Ovary (tissue), 9 donors: ENCODE measurements around the gene LRPPRC. TPM values are rescaled to one million over a fixed set of nuclear protein-coding genes. Genes with fewer than 3 reads are reported as not detected.

Experiments
- DNase-seq, 5 donors: peaks; one replicate each; pipeline ENCODE4 v3.0.0-alpha.2; 2019 to 2020
- H3K27ac ChIP-seq, 2 donors: fragments of 200-600 bp; one replicate each; pipeline versions ENCODE4 v1.5.1 to v1.8.0; 2019 to 2022
- H3K27me3 ChIP-seq: fragments of 200-600 bp; one replicate; pipeline ENCODE4 v1.8.0; 2022
- H3K36me3 ChIP-seq: fragments of 200-600 bp; sonication (generic); one replicate; pipeline ENCODE4 v1.5.1; 2019
- H3K4me1 ChIP-seq: one replicate; pipeline ENCODE4 v1.8.1; 2013; ENCODE audit warnings: mild to moderate bottlenecking, moderate library complexity; ENCODE audit not compliant: insufficient read depth
- H3K4me3 ChIP-seq: fragments of 200-600 bp; sonication (generic); one replicate; pipeline ENCODE4 v1.5.1; 2017
- H3K9me3 ChIP-seq, 2 donors: fragments of 200-600 bp in 1 of 2; sonication (generic) in 1 of 2; one replicate each; pipeline versions ENCODE4 v1.5.1 to v1.8.1; 2013 to 2019; ENCODE audit warnings: mild to moderate bottlenecking in 1 of 2, moderate library complexity in 1 of 2
- EP300 ChIP-seq: sonication (generic); formaldehyde crosslinking; IDR thresholded peaks from one replicate; pipeline ENCODE4 v1.6.1; 2017; ENCODE audit warnings: antibody characterized with exemption
- POLR2A ChIP-seq: fragments of 450-650 bp; IDR thresholded peaks from one replicate; pipeline ENCODE4 v1.6.1; 2017; ENCODE audit warnings: antibody characterized with exemption, mild to moderate bottlenecking, moderate library complexity
- WGBS, 3 donors: extraction: QIAGEN DNeasy Blood & Tissue Kit in 1 of 3; methylation state at CpG; one replicate each; pipeline versions ENCODE4 v1.1.5 to v1.1.7; 2013 to 2017; 5-methylcytosine and 5-hydroxymethylcytosine counted together
- intact Hi-C, 4 donors: fragments of 100-400 bp; cut with DNase I; formaldehyde crosslinking; loops; one replicate each; pipeline versions ENCODE4 v1.11.0 to v1.15.1; 2022 to 2023
- polyA plus RNA-seq, 2 donors: library from polyadenylated mRNA; stranded (reverse); fragments of 200-250 nt in 1 of 2; fragments of 350-450 nt in 1 of 2; fragmentation: Illumina TruSeq in 1 of 2; extraction: RNeasy Lipid Tissue Mini Kit (QIAGEN cat#74804) in 1 of 2; gene quantifications; one replicate each; pipeline ENCODE4 v1.2.3, GENCODE V29; 2013 to 2014
- total RNA-seq, 7 donors: library from RNA; depleted of rRNA in 2 of 7; stranded (reverse); fragments of >200 nt in 2 of 7; fragmentation: NEBNext Ultra II Directional in 3 of 7; extraction: Animal tissue kit (Norgen Biotek cat#: 25700) in 3 of 7; gene quantifications; one replicate each; pipeline versions ENCODE4 v1.1.0 to v1.2.4, GENCODE V29; 2016 to 2023
- TF ChIP-seq, protein P1 (sequence below), 3 donors: fragments of 450-650 bp in 2 of 3; fragments of 200-600 bp in 1 of 3; IDR thresholded peaks; one replicate each; pipeline versions ENCODE4 v1.5.1 to v1.8.0; 2016 to 2022; ENCODE audit warnings: antibody characterized with exemption in 3 of 3, mild to moderate bottlenecking in 1 of 3
- donor health status: DM: no; HTN: no; CAD: no; lungs with moderate emphysema.
- donor health status: DM: no; HTN: no; CAD: no.
- donor health status: Bipolar disorder and iron deficiency.
- donor health status: DM: yes; HTN: yes; CAD: no.
- donor health status: DM: no; HTN: no; CAD: no.
- donor health status: DM: yes; HTN: yes; CAD: no.

The LRPPRC gene
- total and polyA plus RNA-seq, 9 donors, result 27.6 to 74.9 (median 66.9) TPM

DNA sequence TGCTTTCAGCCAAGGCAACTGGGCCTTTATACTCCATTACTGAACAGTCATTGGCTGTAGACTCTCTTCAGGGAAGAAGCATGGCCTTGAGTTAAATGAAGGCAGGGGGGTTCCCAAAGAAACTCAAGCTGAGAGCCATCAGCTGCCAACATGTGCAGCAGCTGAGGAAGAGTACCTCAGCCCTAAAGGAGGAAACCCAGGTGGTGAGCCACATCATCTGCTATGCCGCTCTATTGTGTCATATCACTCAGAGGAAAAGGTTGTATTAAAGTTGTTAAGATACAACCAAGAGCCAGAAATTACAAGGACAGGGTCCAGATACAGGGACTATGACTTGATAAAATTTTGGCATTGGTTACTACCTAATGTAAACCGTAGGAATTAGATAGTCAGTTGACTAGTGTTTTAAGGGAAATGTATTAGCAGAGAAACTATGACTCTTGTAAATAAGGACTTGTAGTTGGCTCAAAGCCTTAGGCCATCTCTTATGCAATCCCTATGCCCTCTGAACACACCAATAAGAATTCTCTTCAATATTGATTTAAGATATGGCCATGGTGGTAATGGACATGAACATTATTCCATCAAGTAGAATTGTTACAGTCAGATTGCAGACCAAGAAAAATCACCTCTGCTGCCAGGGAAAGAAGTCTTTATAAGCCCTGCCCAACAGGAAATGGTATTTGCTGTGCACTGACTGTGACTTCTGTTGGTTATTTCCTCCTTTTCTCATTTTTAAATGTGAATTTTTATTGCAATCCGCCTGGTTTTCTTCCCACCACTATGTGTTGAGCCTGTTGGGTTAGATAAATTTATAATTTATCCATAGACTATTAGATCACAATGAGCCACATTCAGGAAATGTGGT is 9.2 kb upstream of the LRPPRC start:
- H3K4me3 ChIP-seq, result no peak overlapping the region
- DNase-seq, result no peak
- intact Hi-C loops, result no loop called here
- H3K4me1 ChIP-seq, result no peaks in the 10 kb centered on the region
- no peaks in the 10 kb centered on the region for H3K9me3 ChIP-seq
- WGBS, 3 donors, result 45 to 68% (median 47%) methylated on average over 3 of the region's 3 CpGs
- no peaks in the 10 kb centered on the region for H3K27me3 ChIP-seq
- TF ChIP-seq, protein P1, sequence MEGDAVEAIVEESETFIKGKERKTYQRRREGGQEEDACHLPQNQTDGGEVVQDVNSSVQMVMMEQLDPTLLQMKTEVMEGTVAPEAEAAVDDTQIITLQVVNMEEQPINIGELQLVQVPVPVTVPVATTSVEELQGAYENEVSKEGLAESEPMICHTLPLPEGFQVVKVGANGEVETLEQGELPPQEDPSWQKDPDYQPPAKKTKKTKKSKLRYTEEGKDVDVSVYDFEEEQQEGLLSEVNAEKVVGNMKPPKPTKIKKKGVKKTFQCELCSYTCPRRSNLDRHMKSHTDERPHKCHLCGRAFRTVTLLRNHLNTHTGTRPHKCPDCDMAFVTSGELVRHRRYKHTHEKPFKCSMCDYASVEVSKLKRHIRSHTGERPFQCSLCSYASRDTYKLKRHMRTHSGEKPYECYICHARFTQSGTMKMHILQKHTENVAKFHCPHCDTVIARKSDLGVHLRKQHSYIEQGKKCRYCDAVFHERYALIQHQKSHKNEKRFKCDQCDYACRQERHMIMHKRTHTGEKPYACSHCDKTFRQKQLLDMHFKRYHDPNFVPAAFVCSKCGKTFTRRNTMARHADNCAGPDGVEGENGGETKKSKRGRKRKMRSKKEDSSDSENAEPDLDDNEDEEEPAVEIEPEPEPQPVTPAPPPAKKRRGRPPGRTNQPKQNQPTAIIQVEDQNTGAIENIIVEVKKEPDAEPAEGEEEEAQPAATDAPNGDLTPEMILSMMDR (IDR thresholded peaks at IDR 0.05), result no peak
- no peak for TF ChIP-seq EP300
- no peaks in the 10 kb centered on the region for H3K36me3 ChIP-seq
- no peak overlapping the region for H3K27ac ChIP-seq

DNA sequence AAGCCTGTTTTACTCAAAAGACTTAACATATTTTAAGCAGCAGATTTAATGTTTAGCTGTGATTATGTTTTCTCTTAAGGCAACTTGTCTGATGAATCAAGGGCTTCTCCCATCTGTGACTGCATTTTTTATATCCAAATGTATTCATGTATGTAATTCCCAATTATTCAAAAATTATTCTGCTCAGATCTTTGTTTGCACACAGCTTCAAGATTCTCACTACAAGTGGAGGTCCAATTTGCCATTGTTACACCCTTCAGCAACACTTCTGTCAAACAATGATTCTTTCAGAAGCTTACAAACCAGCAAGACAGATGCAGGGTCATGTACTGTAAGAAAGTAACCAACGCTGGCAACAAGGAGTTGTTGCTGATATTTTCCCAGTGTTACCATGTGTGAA is 5.9 kb upstream of the LRPPRC start:
- Histone ChIP-seq H3K4me3 (no peak overlapping the region), H3K27me3 (no peaks in the 10 kb centered on the region), H3K9me3 (no peaks in the 10 kb centered on the region), H3K36me3 (no peaks in the 10 kb centered on the region), H3K4me1 (no peaks in the 10 kb centered on the region), H3K27ac (no peak overlapping the region)
- WGBS, 3 donors, result 51 to 74% (median 61%) methylated on average over 1 of the region's 1 CpG
- no peak for DNase-seq
- TF ChIP-seq, protein P1 (IDR thresholded peaks at IDR 0.05), result no peak
- TF ChIP-seq POLR2A (no peak), EP300 (no peak)
- intact Hi-C loops, result no loop called here

DNA sequence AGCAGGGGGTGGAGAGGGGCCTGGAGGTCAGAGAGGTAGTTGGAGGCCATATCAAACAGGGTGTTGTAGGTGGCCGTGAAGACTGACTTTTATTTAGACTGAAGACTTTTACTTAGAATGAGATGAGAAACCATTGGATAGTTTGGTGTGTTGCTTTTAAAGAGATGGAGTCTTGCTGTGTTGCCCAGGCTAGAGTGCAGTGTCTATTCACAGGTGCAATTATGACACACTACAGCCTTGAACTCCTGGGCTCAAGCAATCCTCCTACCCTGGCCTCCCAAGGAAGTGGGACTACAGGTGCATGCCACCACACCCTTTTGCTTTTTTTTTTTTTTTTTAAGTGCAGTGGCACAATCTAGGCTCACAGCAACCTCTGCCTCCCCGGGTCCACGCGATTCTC is 2.5 kb upstream of the LRPPRC start:
- Histone ChIP-seq H3K9me3 (no peaks in the 10 kb centered on the region), H3K27me3 (no peaks in the 10 kb centered on the region), H3K4me3 (no peak overlapping the region), H3K4me1 (peaks cover 8% of the 10 kb centered on the region), H3K27ac (no peak overlapping the region), H3K36me3 (no peaks in the 10 kb centered on the region)
- no peak for DNase-seq
- TF ChIP-seq POLR2A, result no peak
- TF ChIP-seq, protein P1 (IDR thresholded peaks at IDR 0.05), result no peak
- TF ChIP-seq EP300, result no peak
- 80 to 86% (median 83%) methylated on average over 4 of the region's 4 CpGs for WGBS, 3 donors
- intact Hi-C loops, result no loop called here

DNA sequence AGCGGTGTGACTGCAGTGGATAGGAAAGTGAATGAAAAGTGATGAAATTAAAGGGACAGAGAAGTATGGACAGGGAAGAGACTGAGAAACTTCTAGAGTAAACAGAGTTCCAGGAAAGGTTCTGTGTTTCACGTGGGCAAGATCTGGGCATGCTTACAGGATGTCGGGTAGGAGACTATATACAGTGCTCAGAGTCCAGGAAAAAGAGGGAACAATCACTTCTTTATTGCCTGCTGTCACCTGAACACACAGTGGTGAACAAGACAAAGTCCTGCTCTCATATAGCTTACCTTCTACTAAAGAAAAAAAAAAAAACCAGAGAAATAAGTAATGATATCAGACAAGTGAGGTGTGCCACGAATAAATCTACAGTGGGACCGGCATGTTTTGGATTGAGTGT is 2.4 kb downstream of the LRPPRC start:
- H3K36me3 ChIP-seq, result no peaks in the 10 kb centered on the region
- TF ChIP-seq EP300 (no peak), POLR2A (no peak)
- TF ChIP-seq, protein P1 (IDR thresholded peaks at IDR 0.05), result no peak
- no peak overlapping the region for H3K27ac ChIP-seq
- DNase-seq, result no peak
- 86 to 91% (median 89%) methylated on average over 5 of the region's 5 CpGs for WGBS, 3 donors
- no peaks in the 10 kb centered on the region for H3K9me3 ChIP-seq
- no peak overlapping the region for H3K4me3 ChIP-seq
- H3K4me1 ChIP-seq, result peaks cover 8% of the 10 kb centered on the region
- H3K27me3 ChIP-seq, result no peaks in the 10 kb centered on the region
- intact Hi-C loops, result no loop called here
